ENCODE data around the gene HEATR5B.
"Not testable (repeated sequence)": the region's sequence is repeated elsewhere in the genome, so short reads cannot be mapped to it uniquely, and the experiment has no call there.

HEATR5B gene

DNA sequence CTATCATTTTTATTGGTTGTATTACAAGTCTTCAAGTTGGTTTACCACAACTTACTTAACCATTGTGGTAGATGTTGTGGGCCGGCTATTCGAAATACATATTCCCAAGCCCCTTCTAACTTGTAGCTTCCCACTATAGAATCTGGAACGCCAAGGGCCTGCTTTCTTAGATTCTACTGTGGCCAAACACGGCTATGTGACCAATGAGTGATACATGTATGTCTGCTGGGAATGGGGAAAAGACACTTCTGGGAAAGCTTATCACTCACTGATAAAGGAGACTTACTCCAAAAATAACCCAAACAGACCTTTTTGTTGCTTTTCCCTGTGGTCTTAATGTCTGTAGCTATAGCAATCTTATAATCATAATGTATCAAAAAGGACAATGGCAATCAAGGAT is 142.3 kb downstream of the HEATR5B start:
- DNase-seq (ENCODE audit: extremely low read depth, low read depth): no peak
- TF ChIP-seq, protein P1, sequence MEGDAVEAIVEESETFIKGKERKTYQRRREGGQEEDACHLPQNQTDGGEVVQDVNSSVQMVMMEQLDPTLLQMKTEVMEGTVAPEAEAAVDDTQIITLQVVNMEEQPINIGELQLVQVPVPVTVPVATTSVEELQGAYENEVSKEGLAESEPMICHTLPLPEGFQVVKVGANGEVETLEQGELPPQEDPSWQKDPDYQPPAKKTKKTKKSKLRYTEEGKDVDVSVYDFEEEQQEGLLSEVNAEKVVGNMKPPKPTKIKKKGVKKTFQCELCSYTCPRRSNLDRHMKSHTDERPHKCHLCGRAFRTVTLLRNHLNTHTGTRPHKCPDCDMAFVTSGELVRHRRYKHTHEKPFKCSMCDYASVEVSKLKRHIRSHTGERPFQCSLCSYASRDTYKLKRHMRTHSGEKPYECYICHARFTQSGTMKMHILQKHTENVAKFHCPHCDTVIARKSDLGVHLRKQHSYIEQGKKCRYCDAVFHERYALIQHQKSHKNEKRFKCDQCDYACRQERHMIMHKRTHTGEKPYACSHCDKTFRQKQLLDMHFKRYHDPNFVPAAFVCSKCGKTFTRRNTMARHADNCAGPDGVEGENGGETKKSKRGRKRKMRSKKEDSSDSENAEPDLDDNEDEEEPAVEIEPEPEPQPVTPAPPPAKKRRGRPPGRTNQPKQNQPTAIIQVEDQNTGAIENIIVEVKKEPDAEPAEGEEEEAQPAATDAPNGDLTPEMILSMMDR (IDR thresholded peaks at IDR 0.05; ENCODE audit: low read depth, low read length): no peak

DNA sequence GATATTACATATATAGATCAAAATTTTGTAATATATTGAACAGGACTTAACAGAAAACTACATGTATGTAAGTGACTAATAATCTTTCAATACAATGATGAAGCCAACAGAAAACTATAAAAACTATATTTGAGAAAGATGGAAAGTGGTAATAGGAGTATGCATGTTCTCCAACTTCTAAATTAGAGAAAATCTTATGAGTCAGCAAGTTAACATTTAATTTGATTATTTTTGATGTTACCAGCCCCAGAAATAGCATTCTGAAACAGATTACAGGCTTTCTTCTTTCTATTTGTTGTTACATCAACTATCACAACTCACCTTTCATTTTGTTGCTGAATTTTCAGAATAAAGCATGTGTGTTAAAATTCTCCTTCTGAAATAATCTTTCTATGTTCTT is 147.6 kb downstream of the HEATR5B start:
- not testable (repeated sequence) for DNase-seq (ENCODE audit: extremely low read depth, low read depth)

DNA sequence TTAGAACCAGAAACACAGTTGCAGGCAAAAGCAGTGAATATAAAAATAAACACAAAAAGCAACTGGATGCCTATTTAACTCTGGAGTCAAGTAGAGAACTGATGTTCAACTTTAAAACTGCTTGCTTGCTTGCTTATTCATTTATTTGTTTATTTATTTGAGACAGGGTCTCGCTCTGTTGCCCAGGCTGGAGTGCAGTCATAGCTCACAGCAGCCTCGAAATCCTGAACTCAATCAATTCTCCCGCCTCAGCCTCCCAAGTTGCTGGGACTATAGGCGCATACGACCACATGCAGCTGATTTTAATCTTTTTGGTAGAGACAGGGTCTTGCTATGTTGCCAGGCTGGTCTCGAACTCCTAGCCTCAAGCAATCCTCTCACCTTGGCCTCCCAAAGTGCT is 152.5 kb downstream of the HEATR5B start:
- not testable (repeated sequence) for DNase-seq (ENCODE audit: extremely low read depth, low read depth)
